ENCODE results near the gene AKAP6.

DNA sequence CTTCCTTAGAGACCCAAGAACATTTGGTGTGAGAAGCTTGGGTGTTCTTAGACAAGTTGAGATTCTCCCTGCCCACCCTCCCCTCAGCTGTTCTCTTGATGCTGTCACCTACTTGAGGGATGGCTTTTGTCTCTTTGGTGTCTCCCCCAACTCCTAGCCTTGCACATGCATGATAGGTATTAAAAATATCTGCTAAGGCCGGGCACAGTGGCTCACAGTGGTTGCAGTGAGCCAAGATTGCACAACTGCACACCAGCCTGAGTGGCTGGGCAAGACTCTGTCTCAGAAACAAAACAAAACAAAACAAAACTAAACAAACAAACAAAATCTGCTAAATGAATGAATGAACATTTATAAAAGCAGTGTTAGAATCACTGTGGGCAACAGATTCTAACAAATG, 261.1 kb downstream of the AKAP6 start:
- TF ChIP-seq, protein P1, sequence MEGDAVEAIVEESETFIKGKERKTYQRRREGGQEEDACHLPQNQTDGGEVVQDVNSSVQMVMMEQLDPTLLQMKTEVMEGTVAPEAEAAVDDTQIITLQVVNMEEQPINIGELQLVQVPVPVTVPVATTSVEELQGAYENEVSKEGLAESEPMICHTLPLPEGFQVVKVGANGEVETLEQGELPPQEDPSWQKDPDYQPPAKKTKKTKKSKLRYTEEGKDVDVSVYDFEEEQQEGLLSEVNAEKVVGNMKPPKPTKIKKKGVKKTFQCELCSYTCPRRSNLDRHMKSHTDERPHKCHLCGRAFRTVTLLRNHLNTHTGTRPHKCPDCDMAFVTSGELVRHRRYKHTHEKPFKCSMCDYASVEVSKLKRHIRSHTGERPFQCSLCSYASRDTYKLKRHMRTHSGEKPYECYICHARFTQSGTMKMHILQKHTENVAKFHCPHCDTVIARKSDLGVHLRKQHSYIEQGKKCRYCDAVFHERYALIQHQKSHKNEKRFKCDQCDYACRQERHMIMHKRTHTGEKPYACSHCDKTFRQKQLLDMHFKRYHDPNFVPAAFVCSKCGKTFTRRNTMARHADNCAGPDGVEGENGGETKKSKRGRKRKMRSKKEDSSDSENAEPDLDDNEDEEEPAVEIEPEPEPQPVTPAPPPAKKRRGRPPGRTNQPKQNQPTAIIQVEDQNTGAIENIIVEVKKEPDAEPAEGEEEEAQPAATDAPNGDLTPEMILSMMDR (IDR thresholded peaks at IDR 0.05): no peak
- TF ChIP-seq POLR2A (IDR thresholded peaks at IDR 0.05): no peak

Measured in adrenal gland (tissue), 5 donors.